ENCODE data around the gene ITGB2. TPM values are rescaled to one million over a fixed set of nuclear protein-coding genes. Genes with fewer than 3 reads are reported as not detected.
A peak's percentile ranks its signal among the peaks of the same experiment; 100 is the strongest.

ITGB2 gene
- total RNA-seq, 1 donor from 2014 or later: not detected

DNA sequence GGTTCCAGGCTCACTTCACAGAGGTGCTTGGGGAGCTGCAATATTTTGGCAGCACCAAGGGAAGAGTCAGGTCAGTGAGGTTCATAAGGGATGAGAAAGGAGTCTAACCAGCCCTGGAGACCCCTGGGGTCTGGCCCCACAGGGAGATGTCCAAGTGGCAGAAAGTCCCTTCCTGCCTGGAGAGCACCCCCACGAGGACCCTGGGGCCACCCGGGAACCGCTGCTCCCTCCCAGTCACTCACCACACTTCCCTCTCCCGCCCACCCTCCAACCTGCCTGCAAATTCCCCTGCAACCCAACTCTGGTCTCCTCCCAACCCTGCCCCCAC, 6.5 kb upstream of the ITGB2 start:
- H3K4me3 Mint-ChIP-seq: peak overlapping the region; percentile 59
- peak overlapping the region; percentile 60 for H3K4me2 ChIP-seq
- H3K36me3 ChIP-seq: no peaks in the 10 kb centered on the region
- TF ChIP-seq EZH2 (IDR thresholded peaks at IDR 0.05): no peak
- no peak for TF ChIP-seq CTCF (IDR thresholded peaks at IDR 0.05)
- TF ChIP-seq EZH2phosphoT487 (IDR thresholded peaks at IDR 0.05): no peak
- H3K27ac Mint-ChIP-seq: no peak overlapping the region
- peaks cover 2% of the 10 kb centered on the region for H3K36me3 Mint-ChIP-seq
- H3K27me3 ChIP-seq: peaks cover 97% of the 10 kb centered on the region
- peaks cover 19% of the 10 kb centered on the region for H3K4me1 ChIP-seq
- no peak overlapping the region for H3K4me3 ChIP-seq
- H3F3A ChIP-seq (ENCODE audit: low read depth): no peaks in the 10 kb centered on the region
- H2AFZ ChIP-seq (replicated peaks): peak overlapping the region; percentile 45
- peaks cover 5% of the 10 kb centered on the region for H4K20me1 ChIP-seq (ENCODE audit: low read depth)
- H3K9me3 ChIP-seq (ENCODE audit: low read depth): no peaks in the 10 kb centered on the region
- H3K27me3 Mint-ChIP-seq (ENCODE audit: insufficient read depth, low read depth): peaks cover 29% of the 10 kb centered on the region
- H3K9ac ChIP-seq: no peak overlapping the region
- peaks cover 36% of the 10 kb centered on the region for H3K4me1 Mint-ChIP-seq
- peaks cover 4% of the 10 kb centered on the region for H3K9me3 Mint-ChIP-seq
- no peaks in the 10 kb centered on the region for H3K79me2 ChIP-seq (ENCODE audit: low read depth)
- no peak overlapping the region for H3K27ac ChIP-seq
- no peak for DNase-seq (ENCODE audit: low spot score)

DNA sequence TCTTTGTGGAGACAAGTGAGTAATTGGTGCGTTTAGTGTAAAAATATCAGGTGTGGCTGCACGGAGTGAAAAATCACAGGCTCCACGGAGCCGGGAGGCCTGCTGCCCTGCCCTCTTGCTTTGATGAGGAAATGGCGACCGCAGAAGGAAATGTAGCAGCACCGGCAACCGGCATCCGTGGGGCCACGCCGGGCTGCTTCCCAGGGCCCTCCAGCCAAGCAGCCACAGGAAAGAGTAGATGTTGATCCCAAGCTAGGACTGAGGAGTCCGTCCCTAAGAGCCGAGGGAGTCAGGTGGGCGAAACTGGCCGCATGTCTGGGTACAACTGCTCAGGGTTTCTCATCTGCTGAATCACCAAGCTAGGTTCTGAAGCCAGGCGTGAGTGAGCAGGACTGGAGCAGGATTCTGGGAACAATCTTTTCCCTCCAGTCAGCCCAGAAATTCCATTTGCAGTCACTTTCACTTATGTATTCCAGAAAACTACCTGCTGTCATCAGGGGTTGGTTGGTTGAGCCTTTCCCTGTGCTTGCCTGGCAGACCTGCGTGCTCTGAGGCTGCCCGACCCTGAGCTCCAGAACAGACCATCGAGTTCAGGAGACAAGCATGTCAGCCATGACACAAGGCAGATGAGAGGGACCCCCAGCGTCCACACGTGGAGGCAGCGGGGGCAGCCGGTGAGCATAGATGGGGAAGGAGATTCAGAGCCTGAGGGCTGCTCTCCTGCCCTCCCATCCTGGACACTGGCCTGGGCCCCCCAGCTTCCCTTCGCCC, 5.8 kb upstream of the ITGB2 start:
- no peaks in the 10 kb centered on the region for H3K9me3 ChIP-seq (ENCODE audit: low read depth)
- no peak overlapping the region for H3K27ac ChIP-seq
- H3K4me1 Mint-ChIP-seq: peaks cover 36% of the 10 kb centered on the region
- no peaks in the 10 kb centered on the region for H3K79me2 ChIP-seq (ENCODE audit: low read depth)
- peaks cover 97% of the 10 kb centered on the region for H3K27me3 ChIP-seq
- H3K4me3 Mint-ChIP-seq: peak overlapping the region; percentile 59
- no peak overlapping the region for H3K27ac Mint-ChIP-seq
- H3K27me3 Mint-ChIP-seq (ENCODE audit: insufficient read depth, low read depth): peaks cover 34% of the 10 kb centered on the region
- H2AFZ ChIP-seq (replicated peaks): no peak overlapping the region
- peaks cover 12% of the 10 kb centered on the region for H3K4me1 ChIP-seq
- H3F3A ChIP-seq (ENCODE audit: low read depth): no peaks in the 10 kb centered on the region
- no peaks in the 10 kb centered on the region for H3K36me3 ChIP-seq
- TF ChIP-seq EZH2phosphoT487 (IDR thresholded peaks at IDR 0.05) (no peak), CTCF (IDR thresholded peaks at IDR 0.05) (no peak), EZH2 (IDR thresholded peaks at IDR 0.05) (no peak)
- no peak overlapping the region for H3K9ac ChIP-seq
- no peak overlapping the region for H3K4me2 ChIP-seq
- peaks cover 2% of the 10 kb centered on the region for H3K36me3 Mint-ChIP-seq
- no peak for DNase-seq (ENCODE audit: low spot score)
- H3K4me3 ChIP-seq: no peak overlapping the region
- peaks cover 4% of the 10 kb centered on the region for H3K9me3 Mint-ChIP-seq
- peaks cover 5% of the 10 kb centered on the region for H4K20me1 ChIP-seq (ENCODE audit: low read depth)

DNA sequence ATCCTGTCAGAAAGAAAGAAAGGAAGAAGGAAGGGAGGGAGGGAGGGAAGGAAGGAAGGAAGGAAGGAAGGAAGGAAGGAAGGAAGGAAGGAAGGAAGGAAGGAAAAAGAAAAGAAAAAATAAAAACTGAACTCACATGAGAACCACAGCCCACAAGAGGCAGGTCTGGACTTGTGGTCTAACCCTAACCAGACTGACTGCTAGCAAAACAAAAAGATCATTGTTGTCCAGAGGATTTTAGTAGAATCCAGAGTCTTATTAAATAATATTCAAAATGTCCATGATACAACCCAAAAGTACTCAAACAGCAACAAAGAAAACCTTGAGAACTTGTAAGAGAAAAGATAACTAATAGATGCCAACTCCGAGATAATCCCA, 4.7 kb upstream of the ITGB2 start:
- Mint-ChIP-seq H3K27ac (no peak overlapping the region), H3K36me3 (peaks cover 2% of the 10 kb centered on the region), H3K27me3 (ENCODE audit: insufficient read depth, low read depth) (peaks cover 34% of the 10 kb centered on the region), H3K9me3 (peaks cover 4% of the 10 kb centered on the region), H3K4me1 (peaks cover 29% of the 10 kb centered on the region), H3K4me3 (no peak overlapping the region)
- no peak overlapping the region for H3K4me3 ChIP-seq
- no peak overlapping the region for H3K4me2 ChIP-seq
- no peaks in the 10 kb centered on the region for H3K36me3 ChIP-seq
- TF ChIP-seq EZH2 (IDR thresholded peaks at IDR 0.05) (no peak), CTCF (IDR thresholded peaks at IDR 0.05) (no peak), EZH2phosphoT487 (IDR thresholded peaks at IDR 0.05) (no peak)
- DNase-seq (ENCODE audit: low spot score): no peak
- H2AFZ ChIP-seq (replicated peaks): no peak overlapping the region
- peaks cover 97% of the 10 kb centered on the region for H3K27me3 ChIP-seq
- H3K4me1 ChIP-seq: peaks cover 12% of the 10 kb centered on the region
- no peaks in the 10 kb centered on the region for H3F3A ChIP-seq (ENCODE audit: low read depth)
- no peaks in the 10 kb centered on the region for H3K9me3 ChIP-seq (ENCODE audit: low read depth)
- no peaks in the 10 kb centered on the region for H4K20me1 ChIP-seq (ENCODE audit: low read depth)
- H3K27ac ChIP-seq: no peak overlapping the region
- no peak overlapping the region for H3K9ac ChIP-seq
- H3K79me2 ChIP-seq (ENCODE audit: low read depth): no peaks in the 10 kb centered on the region

All from neural progenitor cell (in vitro differentiated cells).